Raji (cell line): Measurements from ENCODE around the gene GJC1.

Experiments
- POLR2A ChIP-seq: IDR thresholded peaks from 2 replicates; pipeline ENCODE4 v1.6.1; 2011; ENCODE audit warnings: low read depth, low read length, control low read depth; ENCODE audit not compliant: insufficient read depth

GJC1 gene

DNA sequence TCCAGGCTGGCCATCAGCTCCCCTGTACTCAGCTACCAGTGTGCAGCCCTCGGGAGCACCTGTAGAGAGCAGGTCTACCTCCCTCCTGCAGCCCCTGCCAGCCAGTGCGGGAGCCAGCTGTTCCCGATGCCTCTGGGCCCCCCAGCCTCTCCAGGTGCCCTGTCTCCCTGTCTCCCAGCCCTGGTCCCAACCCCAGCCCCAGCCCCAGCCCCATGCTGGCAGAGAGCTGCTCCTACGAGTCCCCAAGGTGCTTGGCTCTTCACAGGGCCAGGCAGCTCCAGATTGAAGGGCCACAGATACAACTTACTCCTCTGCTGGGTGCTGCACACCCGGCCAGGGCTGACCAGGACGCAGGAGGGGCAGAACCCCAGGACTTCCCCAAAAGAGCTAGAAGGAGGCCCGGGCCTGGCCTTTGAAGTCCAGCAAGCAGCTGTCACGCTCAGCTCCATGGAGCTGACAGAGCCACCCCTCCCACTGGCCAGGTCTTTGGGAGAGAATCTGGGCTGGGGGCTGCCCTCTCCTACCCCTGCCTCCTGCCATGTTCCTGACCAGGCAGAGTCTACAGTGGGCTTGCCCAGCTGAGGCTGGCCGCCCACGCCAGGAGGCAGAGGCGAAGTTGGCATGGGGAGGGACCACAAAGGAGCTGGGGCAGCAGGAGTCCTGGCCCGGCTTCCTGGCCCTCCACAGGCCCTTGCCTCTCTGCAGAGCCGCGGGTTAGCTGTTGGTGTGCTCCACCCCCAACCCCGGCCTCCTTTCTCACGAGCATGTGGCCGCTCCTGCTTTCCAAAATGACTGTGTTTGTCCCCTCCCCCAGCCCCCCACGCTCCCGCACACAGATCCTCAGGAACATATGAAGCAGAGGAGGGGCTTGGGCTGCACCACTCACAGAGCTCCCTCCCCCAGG is 80.8 kb downstream of the GJC1 start:
- no peak for TF ChIP-seq POLR2A
